Endometrial microvascular endothelial cells (primary cell): ENCODE results near the gene SOX5. TPM values are rescaled to one million over a fixed set of nuclear protein-coding genes. Genes with fewer than 3 reads are reported as not detected.
"Not testable (repeated sequence)": the region's sequence is repeated elsewhere in the genome, so short reads cannot be mapped to it uniquely, and the experiment has no call there.

ENCODE experiments used
- in situ Hi-C: cut with HindIII; loops from 2 replicates; pipeline ENCODE4 v1.10.0; 2017; ENCODE audit warnings: low sequenced_read_pairs, low pct_unique_long_range_greater_than_20kb; ENCODE audit errors: inconsistent ontology term
- total RNA-seq: library from RNA; depleted of rRNA; stranded (reverse); fragments of >200 nt; gene quantifications from one replicate; pipeline ENCODE4 v1.2.3, GENCODE V29; 2015; ENCODE audit errors: inconsistent ontology term

Gene SOX5
- total RNA-seq, 1 donor from 2014 or later, result not detected

DNA sequence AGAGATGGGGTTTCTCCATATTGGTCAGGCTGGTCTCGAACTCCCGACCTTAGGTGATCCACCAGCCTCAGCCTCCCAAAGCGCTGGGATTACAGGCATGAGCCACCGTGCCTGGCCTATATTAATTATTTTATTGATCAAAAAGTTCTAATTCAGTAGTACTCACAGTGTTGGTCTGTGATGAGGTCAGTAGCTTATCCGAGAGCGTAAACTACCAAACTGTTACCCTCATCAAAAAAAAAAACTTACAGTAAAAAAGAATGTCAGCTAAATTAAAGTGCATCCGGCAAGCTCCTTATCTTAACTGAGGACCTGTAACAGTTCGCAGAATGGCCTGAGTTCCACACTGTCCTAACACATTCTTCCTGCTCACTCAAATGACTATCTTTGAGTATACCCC is 228.2 kb downstream of the SOX5 start:
- in situ Hi-C loops, result no loop called here

DNA sequence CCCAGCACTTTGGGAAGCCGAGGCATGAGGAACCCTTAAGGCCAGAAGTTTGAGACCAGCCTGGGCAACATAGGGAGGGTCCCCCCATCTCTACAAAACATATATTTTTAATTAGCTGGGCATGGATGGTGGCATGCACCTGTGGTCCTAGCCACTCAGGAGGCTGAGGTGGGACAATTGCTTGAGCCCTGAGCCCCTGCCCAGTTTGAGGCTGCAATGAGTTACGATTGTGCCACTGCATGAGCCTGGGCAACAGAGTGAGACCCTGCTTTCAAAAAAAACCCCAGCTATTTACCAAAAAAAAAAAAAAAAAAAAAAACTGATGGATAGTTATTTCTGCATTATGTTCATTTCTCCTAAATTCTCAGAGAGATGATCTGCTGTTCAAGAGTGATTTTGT is 230.0 kb downstream of the SOX5 start:
- in situ Hi-C loops, result no loop called here

DNA sequence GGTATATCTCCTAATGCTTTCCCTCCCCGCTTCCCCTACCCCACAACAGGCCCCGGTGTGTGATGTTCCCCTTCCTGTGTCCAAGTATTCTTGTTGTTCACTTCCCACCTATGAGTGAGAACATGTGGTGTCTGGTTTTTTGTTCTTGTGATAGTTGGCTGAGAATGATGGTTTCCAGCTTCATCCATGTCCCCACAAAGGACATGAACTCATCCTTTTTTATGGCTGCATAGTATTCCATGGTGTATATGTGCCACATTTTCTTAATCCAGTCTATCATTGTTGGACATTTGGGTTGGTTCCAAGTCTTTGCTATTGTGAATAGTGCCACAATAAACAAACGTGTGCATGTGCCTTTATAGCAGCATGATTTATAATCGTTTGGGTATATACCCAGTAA is 239.1 kb downstream of the SOX5 start:
- in situ Hi-C loops, result not testable (repeated sequence)

DNA sequence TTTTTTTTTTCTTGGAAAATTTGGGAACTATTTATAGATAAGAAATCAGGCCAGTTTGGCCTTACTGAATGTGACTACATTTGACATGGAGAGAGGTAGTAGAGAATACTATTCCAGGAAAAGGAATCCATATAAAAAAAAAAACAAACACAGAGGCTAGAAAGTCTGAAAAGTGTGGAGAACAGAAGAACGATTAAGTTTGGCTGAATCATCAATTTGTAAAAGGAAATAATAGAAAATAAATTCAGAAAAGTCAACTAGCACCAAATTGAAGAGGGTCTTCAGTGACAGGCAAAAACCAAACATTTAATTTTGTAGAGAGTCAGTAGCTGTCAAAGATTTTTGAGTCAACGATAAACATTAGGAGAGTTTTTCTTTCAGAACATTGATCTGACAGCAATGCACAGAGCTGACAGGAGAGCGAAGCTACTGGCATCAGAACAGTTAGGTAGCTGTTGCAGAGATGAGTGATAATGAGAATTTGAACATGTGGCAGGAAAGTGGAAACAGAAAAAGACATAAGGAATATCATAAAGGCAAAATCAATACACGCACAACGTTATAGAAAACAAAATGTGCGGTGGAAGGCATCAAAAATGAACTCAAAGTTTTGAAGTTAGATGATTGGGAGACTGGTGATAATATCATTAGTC is 241.2 kb downstream of the SOX5 start:
- in situ Hi-C loops, result no loop called here

DNA sequence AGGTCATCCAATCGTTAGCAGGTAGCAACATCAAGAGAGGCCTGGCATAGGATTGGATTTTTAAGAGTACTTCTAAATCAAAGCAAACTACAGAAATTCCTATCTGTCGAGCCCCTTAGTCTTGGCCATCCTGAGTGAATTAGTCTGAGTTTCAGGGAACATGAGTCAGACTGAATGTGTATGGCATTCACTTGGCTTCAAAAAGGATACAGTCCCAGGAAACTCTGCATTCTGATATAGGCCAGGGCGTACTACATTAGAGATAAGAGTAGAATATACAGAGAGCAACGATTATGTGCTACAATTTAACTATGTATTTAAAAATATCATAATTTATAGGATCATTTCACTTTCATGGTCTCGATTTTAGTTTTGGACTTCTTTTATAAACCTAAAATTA is 242.2 kb downstream of the SOX5 start:
- in situ Hi-C loops, result no loop called here

DNA sequence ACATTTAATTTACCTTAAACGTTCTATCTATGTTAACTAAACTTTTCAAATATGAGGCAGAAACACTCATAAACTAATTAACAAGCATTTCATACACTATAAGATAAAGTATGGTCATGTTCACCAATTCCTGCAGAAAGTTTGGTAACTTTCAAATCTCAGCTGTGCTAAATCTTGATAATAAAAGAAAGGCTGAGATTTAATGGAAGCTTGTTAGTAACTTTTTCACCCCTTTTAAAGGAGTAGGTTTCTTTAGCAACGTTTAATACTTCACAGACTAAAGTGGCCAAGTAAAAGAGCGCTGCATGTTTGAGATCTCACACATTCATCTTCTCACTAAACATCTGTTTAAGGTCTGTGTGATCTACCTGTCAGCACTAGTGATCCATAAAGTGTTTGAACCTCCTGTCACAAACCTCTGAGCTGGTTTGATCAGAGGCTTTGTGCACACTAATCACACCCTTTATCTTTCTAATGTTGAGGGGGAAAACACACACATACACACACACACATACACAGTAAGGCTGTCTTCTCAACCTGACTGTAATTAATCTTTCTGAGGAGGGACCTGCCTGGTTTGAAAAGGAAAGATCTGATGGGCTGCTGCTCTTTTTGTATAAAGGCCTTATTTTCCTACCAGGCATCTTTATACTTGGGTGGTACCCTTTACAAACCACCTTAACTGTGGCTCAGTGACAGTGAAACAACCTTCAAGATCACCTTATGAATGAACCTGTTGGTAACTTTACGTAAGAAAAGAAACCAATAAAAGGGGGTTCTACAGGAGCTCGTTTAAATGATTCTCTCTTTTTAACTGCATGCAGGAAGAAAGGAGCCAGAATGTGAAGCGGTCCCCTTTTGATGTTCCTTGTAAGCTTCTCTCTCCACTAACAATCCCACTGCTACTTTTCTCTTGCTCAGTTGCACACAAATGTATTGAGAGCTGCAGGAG is 244.2 kb downstream of the SOX5 start:
- in situ Hi-C loops, result no loop called here

DNA sequence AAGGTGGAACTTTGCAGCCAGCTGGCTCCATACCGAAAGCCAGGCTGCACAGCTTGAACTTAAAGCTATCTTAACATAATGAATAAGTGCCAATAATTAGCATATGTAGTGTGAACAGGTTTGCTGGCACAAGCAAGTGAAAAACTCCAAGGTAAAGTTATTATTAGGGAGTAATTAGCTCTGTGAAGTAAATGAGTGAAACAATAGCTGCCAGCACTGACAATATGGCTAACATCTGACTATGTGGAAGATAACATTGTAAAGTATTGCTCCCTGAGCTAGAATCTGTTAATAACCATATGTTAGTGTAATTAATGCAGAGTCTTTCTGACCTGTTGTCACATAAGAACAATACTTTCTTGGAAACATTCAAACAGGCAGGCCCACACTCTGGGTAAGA is 246.4 kb downstream of the SOX5 start:
- in situ Hi-C loops, result no loop called here

DNA sequence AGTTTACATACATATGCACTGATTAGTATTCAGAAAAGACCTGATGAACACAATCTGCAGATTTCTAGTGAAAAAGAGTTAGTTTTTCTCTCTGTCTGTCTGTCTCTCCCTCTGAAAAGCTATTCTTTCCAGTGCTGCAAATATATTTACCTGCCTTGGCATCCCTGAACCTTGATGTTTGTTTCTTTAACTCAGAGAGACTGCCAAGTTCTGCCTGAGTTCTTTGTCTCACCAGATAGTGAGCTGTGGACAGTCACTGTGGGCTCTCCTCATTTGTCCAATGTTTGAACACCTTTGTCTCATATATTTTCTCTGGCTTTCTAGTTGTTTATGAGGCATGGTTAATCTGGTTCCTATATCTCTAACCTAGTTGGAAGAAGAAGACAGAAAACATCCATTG is 250.4 kb downstream of the SOX5 start:
- in situ Hi-C loops, result no loop called here

DNA sequence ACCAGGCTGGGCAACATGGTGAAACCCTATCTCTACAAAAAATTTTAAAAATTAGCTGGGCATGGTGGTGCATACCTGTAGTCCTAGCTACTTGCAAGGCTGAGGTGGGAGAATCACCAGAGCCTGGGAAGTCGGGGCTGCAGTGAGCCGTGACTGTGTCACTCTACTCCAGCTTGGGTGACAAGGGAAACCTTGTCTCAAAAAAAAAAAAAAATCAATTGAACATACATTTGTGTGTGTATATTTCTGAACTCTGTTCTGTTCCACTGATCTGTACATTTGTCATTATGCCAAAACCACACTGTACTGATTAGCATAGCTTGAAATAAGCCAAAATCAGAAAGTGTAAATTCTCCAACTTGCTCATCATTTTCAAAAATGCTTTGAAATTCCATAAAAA is 254.6 kb downstream of the SOX5 start:
- in situ Hi-C loops, result no loop called here

DNA sequence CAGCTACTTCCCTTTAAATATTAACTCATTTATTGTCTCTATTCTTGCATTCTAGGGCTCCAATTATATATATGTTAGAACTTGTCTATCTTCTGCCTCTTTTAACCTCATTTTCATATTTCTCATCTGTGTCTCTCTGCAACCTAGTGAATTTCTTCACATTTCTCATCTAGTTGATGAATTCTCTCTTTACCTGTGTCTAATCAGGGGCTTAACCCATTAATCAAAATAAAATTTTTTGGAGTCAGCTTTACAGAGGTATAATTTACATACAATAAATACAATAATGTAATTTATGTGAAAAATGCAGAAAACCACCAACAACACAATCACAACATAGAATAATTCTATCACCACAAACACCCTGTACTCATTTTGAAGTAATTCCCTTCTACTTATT is 255.2 kb downstream of the SOX5 start:
- in situ Hi-C loops, result no loop called here

DNA sequence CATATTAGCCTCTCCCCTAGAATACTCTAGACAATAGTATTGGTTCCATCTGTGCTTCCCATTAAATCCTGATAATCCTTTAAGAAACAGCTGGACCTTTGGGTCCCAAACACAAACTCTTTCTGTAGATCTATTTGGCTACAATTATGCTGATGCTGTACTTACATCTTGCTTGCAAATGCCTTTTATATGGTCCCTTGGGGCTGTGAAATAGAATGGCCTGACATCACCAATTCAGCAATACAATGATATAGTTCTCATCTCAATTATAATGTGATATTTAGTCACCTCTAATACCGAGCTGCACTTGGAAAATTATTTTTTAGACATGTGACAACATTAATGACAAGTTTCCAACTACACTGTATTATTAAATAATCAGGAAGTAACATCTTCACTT is 261.5 kb downstream of the SOX5 start:
- in situ Hi-C loops, result no loop called here

DNA sequence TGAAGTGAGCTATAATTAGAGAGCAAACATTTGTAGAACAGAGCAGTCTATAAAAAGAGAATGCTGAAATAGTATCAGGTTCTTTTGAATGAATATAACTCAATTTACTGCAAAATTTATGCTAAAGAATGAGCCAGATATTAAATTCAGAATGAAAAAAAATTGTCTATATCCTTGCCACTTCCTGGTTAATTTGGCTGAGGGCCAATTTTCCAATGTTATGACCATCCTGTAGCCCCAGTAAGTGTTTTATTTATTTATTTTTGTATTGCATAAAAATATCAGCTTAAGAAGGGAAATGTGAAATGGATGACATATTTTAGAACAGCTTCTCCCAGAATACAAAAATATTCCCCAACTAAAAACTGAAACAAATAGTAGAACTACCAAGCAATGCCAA is 263.4 kb downstream of the SOX5 start:
- in situ Hi-C loops, result no loop called here

DNA sequence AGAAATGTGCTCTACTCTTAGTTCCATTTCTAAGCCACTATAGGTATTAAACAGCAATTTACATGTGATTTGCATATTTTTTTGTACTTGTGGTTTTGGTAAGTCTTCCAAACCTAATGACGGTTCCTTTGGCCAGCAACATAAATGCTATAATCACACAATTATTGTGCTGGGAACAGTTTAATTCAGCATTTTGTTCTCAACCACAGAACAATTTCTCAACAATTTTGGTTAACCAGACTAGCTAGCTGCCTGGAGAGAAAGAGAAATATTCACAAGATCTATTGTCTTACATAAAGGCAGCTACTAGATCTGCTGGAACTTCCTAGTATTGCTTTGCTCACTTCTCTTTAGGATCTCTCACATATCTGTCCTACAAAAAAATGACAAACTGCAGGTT is 265.3 kb downstream of the SOX5 start:
- in situ Hi-C loops, result no loop called here

DNA sequence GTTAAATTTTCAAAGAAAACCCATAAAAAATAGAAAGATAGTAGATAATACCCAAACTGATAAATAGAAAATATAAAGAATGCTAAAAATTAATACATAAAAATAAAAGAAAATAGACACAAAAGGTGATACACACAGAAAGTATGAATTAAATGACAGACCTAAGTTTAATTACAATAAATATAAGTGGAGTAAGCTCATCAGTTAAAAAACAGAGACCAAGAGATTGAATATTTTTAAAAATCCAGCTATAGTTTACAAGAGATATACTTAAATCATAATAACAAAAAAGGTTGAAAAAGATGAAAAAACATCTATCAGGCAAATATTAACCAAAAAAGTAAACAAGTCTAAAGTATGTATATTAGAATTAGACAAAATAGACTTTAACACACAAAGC is 268.2 kb downstream of the SOX5 start:
- in situ Hi-C loops, result no loop called here

DNA sequence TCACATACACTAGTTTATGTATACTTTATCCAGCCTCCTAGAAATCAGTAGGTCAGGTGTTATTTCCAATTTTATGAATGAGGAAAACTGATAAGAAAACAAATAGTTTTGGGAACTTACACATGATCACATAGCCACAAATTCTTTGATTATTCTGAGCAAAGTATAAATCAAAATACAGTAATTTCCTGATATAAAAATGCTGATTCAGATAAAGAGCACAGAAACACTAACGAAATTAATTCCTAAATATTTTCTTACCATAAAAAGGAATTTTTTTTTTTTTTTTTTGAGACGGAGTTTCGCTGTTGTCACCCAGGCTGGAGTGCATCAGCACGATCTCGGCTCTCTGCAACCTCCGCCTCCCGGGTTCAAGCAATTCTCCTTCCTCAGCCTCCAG is 275.4 kb downstream of the SOX5 start:
- in situ Hi-C loops, result no loop called here

DNA sequence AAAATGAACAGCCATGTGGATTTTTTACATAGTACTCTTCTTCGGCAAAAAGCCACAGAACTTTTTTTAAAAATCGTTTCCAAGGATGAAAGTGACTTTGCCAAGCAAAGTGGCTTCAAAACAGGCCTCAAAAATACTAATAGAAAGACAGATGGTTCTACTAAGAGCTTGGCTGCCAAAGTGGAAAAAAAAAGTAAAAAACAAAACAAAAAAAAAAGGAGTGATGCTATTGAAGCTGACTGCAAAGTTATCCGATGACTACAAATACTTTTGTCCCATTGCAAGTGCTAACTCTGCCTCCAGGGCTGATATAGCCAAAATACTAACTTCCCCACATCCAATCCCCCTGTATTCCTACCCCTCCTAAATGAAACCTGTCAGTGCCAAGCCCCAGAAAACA is 277.6 kb downstream of the SOX5 start:
- in situ Hi-C loops, result no loop called here

DNA sequence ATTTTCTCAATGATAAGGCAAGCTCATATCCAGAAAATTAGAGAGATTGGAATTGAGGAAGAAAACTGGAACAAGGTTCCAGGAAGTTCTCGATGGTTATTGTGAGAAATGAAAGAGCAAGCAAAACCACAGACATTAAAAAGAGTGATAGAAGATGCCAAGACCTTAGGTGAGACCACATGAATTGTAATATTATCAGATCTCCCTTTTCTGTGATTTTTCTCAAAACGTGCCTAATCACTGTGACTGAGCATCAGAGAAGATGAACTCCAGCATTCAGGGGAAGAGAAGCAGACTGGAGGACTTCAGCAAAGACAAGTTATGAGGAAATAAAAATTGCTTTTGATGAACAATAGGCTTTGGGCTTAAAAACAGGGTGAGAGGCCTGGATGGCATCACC is 278.8 kb downstream of the SOX5 start:
- in situ Hi-C loops, result no loop called here

DNA sequence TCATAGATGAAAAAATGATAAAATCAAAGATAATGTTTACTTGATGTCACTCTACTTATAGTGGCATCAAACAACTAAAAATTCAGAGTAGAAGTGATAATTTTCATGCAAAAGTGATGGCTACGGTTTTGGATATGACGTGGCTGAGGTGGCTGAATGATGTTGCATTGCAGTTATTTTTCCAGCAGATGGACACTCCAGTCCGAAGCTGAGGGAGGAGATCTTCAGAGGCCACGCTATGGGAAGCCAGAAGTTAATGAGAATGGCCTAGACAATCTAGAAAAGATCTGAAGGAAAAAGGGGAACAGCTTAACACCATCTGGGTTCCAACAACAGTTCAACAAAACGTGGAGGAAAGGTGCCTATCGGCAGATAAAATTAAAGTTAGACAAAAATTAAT is 279.8 kb downstream of the SOX5 start:
- in situ Hi-C loops, result no loop called here

DNA sequence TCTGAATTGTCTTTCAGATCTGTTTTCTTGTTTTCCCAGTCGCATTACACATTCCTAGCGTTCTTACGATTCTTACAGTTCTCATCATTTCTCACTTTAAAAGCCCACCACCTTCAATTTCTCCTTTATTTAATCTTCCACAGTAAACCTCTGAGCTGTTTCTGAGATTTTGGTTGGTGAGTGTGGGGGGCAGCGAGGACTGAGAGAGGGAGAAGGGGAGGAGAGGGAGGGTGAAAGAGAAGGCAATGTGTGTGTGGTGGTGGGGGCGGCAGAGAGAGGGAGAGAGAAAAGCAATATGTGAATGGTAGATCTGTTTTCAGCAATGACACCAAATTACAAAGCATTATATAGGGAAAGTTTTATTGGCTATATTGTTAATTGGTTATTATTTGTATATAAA is 282.6 kb downstream of the SOX5 start:
- in situ Hi-C loops, result no loop called here

DNA sequence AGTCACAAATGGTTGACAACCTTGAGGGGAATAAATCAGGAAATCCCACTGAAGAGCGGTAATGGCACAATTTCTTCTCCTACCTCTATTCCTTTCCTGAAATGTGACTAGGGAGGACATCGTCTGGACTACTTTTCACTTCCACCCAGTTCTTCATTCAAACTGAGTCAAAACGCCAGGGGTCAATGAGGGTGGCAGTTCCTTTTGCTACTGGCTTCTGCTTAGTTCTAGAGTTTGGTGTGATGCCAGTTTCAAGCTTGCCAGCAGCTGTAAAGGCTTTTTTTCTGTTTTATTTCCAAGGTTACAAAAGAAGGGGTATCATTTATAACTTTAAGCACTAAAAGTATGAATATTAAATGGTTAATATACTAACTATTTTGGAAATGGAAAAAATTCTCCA is 286.5 kb downstream of the SOX5 start:
- in situ Hi-C loops, result no loop called here
